Measurements from ENCODE around the gene LDLRAD2. TPM values are rescaled to one million over a fixed set of nuclear protein-coding genes. Genes with fewer than 3 reads are reported as not detected.

LDLRAD2 gene
- total and polyA plus RNA-seq, 2 of the 8 experiments (the other 6 are each of a cell fraction or from before 2014, with no cell fraction given) = 0.48 to 0.74 TPM

DNA sequence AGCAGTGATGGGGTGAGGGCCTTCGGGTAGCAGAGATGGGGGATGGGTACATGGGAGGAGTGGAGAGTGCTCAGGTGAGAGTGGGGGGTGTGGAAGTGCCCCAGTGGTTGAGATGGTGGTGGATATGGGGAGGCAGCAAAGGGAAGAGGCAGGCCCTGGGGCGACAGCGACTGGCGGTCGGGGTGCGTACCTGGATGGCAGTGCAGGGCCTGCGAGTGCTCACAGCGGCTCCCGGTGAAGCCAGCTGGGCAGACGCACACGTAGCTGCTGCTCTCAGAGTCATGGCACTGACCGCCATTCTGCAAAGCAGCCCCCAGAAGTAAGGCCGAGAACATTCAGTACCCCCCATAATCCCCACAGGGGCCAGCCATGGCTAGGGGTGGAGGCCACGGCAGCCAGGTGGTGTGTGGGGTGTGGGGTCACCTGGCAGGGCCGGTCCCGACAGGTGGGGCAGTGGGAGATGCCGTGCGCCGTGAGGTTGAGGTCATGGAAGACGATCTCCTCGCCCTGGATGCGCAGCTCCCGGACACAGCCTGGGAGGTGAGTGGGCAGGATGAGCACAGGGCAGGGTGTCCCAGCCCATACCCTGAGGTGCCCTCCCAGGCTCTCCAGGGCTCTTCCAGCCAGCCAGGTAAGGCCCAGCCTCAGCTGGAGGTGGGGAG, 18.9 kb downstream of the LDLRAD2 start (continued):
- TF ChIP-seq, protein P1, sequence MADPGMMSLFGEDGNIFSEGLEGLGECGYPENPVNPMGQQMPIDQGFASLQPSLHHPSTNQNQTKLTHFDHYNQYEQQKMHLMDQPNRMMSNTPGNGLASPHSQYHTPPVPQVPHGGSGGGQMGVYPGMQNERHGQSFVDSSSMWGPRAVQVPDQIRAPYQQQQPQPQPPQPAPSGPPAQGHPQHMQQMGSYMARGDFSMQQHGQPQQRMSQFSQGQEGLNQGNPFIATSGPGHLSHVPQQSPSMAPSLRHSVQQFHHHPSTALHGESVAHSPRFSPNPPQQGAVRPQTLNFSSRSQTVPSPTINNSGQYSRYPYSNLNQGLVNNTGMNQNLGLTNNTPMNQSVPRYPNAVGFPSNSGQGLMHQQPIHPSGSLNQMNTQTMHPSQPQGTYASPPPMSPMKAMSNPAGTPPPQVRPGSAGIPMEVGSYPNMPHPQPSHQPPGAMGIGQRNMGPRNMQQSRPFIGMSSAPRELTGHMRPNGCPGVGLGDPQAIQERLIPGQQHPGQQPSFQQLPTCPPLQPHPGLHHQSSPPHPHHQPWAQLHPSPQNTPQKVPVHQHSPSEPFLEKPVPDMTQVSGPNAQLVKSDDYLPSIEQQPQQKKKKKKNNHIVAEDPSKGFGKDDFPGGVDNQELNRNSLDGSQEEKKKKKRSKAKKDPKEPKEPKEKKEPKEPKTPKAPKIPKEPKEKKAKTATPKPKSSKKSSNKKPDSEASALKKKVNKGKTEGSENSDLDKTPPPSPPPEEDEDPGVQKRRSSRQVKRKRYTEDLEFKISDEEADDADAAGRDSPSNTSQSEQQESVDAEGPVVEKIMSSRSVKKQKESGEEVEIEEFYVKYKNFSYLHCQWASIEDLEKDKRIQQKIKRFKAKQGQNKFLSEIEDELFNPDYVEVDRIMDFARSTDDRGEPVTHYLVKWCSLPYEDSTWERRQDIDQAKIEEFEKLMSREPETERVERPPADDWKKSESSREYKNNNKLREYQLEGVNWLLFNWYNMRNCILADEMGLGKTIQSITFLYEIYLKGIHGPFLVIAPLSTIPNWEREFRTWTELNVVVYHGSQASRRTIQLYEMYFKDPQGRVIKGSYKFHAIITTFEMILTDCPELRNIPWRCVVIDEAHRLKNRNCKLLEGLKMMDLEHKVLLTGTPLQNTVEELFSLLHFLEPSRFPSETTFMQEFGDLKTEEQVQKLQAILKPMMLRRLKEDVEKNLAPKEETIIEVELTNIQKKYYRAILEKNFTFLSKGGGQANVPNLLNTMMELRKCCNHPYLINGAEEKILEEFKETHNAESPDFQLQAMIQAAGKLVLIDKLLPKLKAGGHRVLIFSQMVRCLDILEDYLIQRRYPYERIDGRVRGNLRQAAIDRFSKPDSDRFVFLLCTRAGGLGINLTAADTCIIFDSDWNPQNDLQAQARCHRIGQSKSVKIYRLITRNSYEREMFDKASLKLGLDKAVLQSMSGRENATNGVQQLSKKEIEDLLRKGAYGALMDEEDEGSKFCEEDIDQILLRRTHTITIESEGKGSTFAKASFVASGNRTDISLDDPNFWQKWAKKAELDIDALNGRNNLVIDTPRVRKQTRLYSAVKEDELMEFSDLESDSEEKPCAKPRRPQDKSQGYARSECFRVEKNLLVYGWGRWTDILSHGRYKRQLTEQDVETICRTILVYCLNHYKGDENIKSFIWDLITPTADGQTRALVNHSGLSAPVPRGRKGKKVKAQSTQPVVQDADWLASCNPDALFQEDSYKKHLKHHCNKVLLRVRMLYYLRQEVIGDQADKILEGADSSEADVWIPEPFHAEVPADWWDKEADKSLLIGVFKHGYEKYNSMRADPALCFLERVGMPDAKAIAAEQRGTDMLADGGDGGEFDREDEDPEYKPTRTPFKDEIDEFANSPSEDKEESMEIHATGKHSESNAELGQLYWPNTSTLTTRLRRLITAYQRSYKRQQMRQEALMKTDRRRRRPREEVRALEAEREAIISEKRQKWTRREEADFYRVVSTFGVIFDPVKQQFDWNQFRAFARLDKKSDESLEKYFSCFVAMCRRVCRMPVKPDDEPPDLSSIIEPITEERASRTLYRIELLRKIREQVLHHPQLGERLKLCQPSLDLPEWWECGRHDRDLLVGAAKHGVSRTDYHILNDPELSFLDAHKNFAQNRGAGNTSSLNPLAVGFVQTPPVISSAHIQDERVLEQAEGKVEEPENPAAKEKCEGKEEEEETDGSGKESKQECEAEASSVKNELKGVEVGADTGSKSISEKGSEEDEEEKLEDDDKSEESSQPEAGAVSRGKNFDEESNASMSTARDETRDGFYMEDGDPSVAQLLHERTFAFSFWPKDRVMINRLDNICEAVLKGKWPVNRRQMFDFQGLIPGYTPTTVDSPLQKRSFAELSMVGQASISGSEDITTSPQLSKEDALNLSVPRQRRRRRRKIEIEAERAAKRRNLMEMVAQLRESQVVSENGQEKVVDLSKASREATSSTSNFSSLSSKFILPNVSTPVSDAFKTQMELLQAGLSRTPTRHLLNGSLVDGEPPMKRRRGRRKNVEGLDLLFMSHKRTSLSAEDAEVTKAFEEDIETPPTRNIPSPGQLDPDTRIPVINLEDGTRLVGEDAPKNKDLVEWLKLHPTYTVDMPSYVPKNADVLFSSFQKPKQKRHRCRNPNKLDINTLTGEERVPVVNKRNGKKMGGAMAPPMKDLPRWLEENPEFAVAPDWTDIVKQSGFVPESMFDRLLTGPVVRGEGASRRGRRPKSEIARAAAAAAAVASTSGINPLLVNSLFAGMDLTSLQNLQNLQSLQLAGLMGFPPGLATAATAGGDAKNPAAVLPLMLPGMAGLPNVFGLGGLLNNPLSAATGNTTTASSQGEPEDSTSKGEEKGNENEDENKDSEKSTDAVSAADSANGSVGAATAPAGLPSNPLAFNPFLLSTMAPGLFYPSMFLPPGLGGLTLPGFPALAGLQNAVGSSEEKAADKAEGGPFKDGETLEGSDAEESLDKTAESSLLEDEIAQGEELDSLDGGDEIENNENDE (IDR thresholded peaks at IDR 0.05; ENCODE audit: insufficient replicate concordance, low read length) = no peak
- TF ChIP-seq RNF2 (IDR thresholded peaks at IDR 0.05; ENCODE audit: borderline replicate concordance, low read depth, low read length, missing control alignments, poor library complexity, severe bottlenecking) (no peak), SP2 (IDR thresholded peaks at IDR 0.05; ENCODE audit: low read length) (no peak), GTF2F1 (IDR thresholded peaks at IDR 0.05; ENCODE audit: borderline replicate concordance, low read depth, low read length) (no peak)

All from H1 (cell line).